HepG2 (cell line): ENCODE results near the gene CYP4F22.

Source experiments
- ARNT ChIP-seq: fragments of 450-650 bp; IDR thresholded peaks from 2 replicates; pipeline ENCODE4 v1.6.1; 2017
- CTCF ChIP-seq: sonication (generic); formaldehyde crosslinking; IDR thresholded peaks from 2 replicates; pipeline ENCODE4 v1.5.0; 2020; ENCODE audit warnings: mild to moderate bottlenecking, missing genetic modification reagents, moderate library complexity
- HCFC1 ChIP-seq: fragments of 150-350 bp; IDR thresholded peaks from 2 replicates; pipeline ENCODE4 v1.6.1; 2014; ENCODE audit warnings: low read depth, low read length
- HDAC1 ChIP-seq: sonication (generic); formaldehyde crosslinking; IDR thresholded peaks from 2 replicates; pipeline ENCODE4 v1.5.1; 2020; ENCODE audit warnings: mild to moderate bottlenecking, missing genetic modification reagents
- RFX5 ChIP-seq: IDR thresholded peaks from 2 replicates; pipeline ENCODE4 v1.6.1; 2011; ENCODE audit warnings: low read depth, low read length, improper control_type of control experiment
- XRCC5 ChIP-seq: fragments of 200-400 bp; formaldehyde crosslinking; optimal IDR thresholded peaks from 2 replicates; pipeline ENCODE3; 2017; ENCODE audit warnings: mild to moderate bottlenecking, low read length
- ZNF260 ChIP-seq: sonication (generic); formaldehyde crosslinking; IDR thresholded peaks from 2 replicates; pipeline ENCODE4 v1.4.0; 2020; ENCODE audit warnings: missing genetic modification reagents, low read depth, mild to moderate bottlenecking, borderline replicate concordance
- ZNF407 ChIP-seq: sonication (generic); formaldehyde crosslinking; IDR thresholded peaks from one replicate; pipeline ENCODE4 v1.5.1; 2020; ENCODE audit warnings: mild to moderate bottlenecking, missing genetic modification reagents; ENCODE audit errors: not compliant biosample characterization
- ZNF549 ChIP-seq: sonication (generic); formaldehyde crosslinking; IDR thresholded peaks from 2 replicates; pipeline ENCODE4 v1.5.0; 2020; ENCODE audit warnings: missing genetic modification reagents
- ZNF674 ChIP-seq: sonication (generic); formaldehyde crosslinking; IDR thresholded peaks from 2 replicates; pipeline ENCODE4 v1.5.0; 2020; ENCODE audit warnings: low read depth, mild to moderate bottlenecking, missing genetic modification reagents
- TF ChIP-seq, protein P1 (sequence below): IDR thresholded peaks from 2 replicates; pipeline ENCODE4 v1.6.1; 2016; ENCODE audit warnings: mild to moderate bottlenecking, missing biosample characterization, missing genetic modification reagents

GRCh38 chr19:15577184-15577771 lies 69.0 kb downstream of the CYP4F22 start:
- TF ChIP-seq, protein P1, sequence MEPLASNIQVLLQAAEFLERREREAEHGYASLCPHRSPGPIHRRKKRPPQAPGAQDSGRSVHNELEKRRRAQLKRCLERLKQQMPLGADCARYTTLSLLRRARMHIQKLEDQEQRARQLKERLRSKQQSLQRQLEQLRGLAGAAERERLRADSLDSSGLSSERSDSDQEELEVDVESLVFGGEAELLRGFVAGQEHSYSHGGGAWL = no peak
- TF ChIP-seq ZNF260 (no peak), ZNF549 (no peak), RFX5 (no peak), HCFC1 (no peak), XRCC5 (no peak), ZNF674 (no peak), HDAC1 (CRISPR knock-in tag) (no peak), CTCF (CRISPR knock-in tag) (no peak), ZNF407 (CRISPR knock-in tag) (no peak), ARNT (no peak)
